GM12865 (cell line): ENCODE measurements around the gene PSMC3.

ENCODE experiments used
- DNase-seq: peaks from one replicate; pipeline ENCODE4 v3.0.0; 2010; ENCODE audit warnings: low read depth
- H3K4me3 ChIP-seq: 2 replicates; pipeline ENCODE4 v1.5.1; 2011; ENCODE audit warnings: mild to moderate bottlenecking, low read depth, low read length, control low read depth
- TF ChIP-seq, protein P1 (sequence below): IDR thresholded peaks from 2 replicates; pipeline ENCODE4 v1.5.1; 2011; ENCODE audit warnings: low read length, control low read depth, low read depth, inconsistent platforms; ENCODE audit not compliant: insufficient read depth; ENCODE audit errors: missing control alignments

Gene PSMC3

DNA sequence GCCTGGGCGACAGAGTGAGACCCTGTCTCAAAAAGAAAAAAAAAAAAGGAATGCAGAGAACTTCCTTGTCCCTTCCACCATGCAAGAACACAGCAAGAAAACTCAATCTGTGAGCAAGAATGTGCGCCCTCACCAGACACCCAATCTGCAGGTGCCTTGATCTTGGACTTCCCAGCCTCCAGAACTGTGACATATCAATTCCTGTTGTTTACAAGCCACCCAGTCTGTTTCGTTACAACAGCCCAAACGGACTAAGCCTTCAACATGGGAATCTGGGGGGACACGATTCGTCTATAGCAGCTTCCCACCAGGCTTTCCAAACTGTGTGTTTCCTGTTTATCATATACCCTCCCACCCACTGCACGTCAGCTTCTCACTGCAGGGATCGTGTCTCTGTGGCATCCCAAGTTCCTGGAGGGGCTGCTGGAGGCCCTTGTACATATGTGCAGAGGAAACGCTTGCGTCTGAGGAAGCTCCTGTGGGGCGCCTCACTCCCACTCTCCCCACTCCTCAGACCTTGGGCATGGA lies 11.0 kb upstream of the PSMC3 start:
- no peak for DNase-seq
- no peak overlapping the region for H3K4me3 ChIP-seq
- TF ChIP-seq, protein P1, sequence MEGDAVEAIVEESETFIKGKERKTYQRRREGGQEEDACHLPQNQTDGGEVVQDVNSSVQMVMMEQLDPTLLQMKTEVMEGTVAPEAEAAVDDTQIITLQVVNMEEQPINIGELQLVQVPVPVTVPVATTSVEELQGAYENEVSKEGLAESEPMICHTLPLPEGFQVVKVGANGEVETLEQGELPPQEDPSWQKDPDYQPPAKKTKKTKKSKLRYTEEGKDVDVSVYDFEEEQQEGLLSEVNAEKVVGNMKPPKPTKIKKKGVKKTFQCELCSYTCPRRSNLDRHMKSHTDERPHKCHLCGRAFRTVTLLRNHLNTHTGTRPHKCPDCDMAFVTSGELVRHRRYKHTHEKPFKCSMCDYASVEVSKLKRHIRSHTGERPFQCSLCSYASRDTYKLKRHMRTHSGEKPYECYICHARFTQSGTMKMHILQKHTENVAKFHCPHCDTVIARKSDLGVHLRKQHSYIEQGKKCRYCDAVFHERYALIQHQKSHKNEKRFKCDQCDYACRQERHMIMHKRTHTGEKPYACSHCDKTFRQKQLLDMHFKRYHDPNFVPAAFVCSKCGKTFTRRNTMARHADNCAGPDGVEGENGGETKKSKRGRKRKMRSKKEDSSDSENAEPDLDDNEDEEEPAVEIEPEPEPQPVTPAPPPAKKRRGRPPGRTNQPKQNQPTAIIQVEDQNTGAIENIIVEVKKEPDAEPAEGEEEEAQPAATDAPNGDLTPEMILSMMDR, result no peak

DNA sequence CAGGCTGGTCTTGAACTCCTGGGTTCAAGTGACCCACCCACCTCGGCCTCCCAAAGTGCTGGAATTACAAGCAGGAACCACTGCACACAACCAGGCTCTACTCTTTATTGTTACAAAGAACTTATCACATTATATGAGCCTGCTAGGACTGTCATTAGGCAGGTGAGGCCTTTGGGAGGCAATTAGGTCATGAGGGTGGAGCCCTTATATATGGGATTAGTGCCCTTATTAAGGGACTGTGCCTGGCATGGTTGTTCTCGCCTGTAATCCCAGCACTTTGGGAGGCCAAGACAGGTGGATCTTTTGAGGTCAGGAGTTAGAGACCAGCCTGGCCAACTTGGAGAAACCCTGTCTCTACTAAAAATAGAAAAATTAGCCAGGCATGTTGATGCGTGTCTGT lies 10.5 kb upstream of the PSMC3 start:
- DNase-seq, result no peak
- TF ChIP-seq, protein P1, result no peak
- no peak overlapping the region for H3K4me3 ChIP-seq

DNA sequence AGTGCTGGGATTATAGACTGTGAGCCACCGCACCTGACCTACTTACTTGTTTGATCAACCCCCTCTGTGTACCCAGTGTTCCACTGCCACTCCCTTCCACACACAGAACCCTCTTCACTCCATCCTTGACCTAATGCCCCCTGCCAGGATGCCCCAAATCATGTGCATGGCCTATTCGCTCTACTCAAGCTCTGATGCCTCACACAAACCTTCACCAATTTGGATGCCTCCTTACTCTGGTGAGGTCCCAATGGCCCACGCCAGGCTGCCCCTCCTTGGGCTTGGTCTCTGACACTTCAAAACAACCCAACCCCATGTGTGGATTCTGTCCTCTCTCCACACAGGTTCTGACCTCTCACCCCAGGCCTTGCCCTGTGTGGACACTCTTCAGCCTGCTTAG lies 9.4 kb upstream of the PSMC3 start:
- H3K4me3 ChIP-seq, result no peak overlapping the region
- no peak for DNase-seq
- TF ChIP-seq, protein P1, result no peak

DNA sequence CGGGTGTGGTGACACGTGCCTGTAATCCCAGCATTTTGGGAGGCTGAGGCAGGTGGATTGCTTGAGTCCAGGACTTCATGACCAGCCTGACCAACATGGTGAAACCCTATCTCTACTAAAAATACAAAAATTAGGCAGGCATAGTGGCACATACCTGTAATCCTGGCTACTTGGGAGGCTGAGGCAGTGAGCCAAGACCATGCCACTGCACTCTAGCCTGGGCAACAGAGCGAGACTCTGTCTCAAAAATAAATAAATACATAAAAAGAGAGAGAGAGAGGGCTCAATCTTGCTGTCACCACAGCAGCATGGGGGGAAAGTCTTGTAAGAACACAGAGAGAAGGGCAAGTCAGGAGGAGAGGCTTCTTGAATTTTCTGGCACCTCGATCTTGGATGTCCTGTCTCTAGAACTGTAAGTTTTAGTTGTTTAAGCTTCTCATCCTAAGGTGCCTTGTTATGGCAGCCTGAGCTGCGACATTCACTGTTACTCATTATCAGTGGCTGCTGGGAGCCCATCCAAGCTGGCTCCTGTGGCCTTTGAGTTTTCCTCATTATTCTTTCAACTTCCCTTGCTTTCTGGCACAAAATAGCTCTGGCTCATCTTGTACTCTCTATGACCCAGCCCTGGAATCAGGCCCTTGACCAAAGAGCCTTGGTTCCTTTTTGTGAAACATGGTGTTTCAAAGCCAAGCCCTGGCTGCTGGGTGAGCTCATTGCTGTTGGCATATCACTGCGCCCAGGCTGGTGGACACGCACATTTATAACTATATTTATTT lies 8.0 kb upstream of the PSMC3 start:
- TF ChIP-seq, protein P1, result no peak
- no peak for DNase-seq
- H3K4me3 ChIP-seq, result no peak overlapping the region

DNA sequence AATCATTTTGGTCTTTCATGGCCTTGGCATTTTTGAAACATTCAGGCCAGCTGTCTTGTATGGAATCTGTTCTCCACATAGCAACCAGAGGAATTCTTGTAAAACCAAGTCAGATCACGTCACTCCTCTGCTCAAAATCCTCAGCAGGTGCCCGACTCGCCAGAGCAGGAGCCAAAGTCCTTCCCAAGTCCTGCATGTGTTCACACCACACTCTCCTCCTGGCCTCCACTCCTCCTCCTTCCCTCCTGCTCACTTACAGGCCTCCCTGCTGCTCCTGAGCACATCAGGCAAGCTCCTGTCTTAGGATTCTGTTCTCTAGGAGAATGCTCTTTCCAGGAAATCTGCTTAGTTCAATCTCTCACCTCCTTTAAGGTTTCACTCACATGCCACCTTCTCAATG lies 6.9 kb upstream of the PSMC3 start:
- TF ChIP-seq, protein P1, result no peak
- DNase-seq, result no peak
- H3K4me3 ChIP-seq, result no peak overlapping the region

DNA sequence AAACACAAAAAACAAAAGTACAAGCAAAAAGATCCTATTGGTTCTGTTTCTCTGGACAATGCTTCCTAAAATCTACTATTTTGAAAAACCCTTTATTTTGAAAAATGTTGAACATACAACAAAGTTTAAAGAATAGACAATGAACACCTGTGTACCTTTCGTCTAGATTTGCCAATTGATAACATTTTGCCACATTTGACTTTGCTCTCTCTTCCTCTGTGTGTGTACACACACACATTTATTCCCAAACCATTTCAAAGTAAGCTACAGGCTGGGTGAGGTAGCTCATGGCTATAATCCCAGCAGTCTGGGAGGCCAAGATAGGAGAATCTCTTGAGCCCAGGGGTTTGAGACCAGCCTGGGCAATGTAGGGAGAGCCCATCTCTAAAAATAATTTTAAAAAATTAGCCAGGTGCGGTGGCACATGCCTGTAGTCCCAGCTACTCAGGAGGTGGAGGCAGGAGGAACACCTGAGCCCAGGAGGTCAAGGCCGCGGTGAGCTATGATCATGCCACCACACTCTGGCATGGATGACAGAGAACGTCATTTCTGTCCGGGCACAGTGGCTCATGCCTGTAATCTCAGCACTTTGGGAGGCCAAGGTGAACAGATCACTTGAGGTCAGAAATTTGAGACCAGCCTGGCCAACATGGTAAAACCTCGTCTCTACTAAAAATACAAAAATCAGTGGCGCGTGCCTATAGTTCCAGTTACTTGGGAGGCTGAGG lies 5.3 kb upstream of the PSMC3 start:
- TF ChIP-seq, protein P1, result no peak
- H3K4me3 ChIP-seq, result no peak overlapping the region
- DNase-seq, result no peak
